ENCODE measurements around the gene PLBD2.

- TF ChIP-seq CTCF (IDR thresholded peaks at IDR 0.05; ENCODE audit: insufficient read depth, low read depth, low read length) (no peak), EZH2 (IDR thresholded peaks at IDR 0.05; ENCODE audit: insufficient read depth, low read length) (no peak)
Observed at GRCh38 chr12:113314121-113314529, 44.3 kb upstream of the PLBD2 start.

Data from astrocyte (in vitro differentiated cells and primary cell).